NCI-H1105 (cell line): ENCODE results near the gene DRAXIN.

Source experiments
- DNase-seq: peaks from one replicate; lab custom pipeline; 2025; lab: John Stamatoyannopoulos, UW

DRAXIN gene

DNA sequence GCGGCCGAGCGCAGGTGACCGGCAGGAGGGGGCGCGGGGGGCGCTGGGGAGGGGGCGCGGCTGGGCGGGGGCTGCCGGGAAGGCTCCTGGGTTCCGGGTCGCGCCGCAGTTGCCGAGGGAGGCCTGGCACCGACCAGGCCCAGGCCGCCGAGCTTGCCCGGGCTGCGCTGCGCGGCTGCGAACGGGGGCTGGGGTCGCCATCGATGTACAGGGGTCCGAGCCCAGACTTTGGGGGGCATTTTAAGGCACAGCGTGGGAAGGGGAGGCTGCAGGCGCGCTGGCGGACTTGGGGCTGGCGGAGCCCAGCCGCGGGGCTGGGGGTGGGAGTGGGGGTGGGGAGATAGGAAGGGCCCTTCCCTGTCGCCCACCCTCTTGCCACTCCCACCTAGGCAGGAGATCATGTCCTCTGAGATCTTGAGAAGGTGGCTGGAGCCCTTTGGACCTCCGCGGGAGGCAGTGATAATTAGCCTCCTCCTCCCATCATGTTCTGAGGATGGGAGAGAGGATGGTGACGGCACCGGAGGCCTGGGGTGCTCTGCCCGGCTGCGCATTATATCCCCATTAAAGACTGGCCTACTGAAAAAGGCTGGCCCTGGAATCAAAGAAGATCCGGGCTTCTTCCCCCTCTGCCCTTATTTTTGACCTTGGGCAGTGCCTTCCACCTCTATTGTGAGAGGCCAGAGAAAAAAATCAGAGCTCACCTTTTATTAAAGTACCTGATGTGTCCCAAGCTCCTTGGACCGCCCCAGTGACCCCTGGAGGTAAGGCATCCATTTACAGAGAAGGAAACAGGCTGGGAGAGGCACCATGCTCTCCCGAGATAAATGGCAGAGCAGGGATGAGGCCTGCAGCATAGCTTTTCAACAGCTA is 36.3 kb upstream of the DRAXIN start:
- DNase-seq, result no peak

- no peak for DNase-seq
Observed at GRCh38 chr1:11657654-11658053, 33.9 kb upstream of the DRAXIN start.

- no peak for DNase-seq
Observed at GRCh38 chr1:11658542-11658941, 33.0 kb upstream of the DRAXIN start.

DNA sequence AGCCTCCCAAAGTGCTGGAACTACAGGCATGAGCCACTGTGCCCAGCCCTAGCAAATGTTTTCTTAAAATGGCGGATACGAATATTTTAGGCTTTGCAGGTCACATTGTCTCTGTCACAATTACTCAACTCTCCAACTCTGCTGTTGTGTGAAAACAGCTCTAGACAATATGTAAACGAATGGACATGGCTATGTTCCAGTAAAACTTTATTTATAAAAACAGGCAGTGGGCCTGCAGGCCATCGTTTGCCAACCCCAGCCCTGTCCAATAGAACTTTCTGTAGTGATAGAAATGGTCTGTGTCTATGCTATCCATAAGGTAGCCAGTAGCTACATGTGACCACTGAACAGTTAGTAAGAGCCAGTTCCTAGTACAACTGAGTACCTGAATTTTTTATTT is 31.8 kb upstream of the DRAXIN start:
- no peak for DNase-seq

GRCh38 chr1:11661103-11661502 is 30.4 kb upstream of the DRAXIN start:
- no peak for DNase-seq

- DNase-seq, result no peak
Observed at GRCh38 chr1:11664336-11665065, 27.0 kb upstream of the DRAXIN start.

- DNase-seq, result no peak
Observed at GRCh38 chr1:11668516-11668915, 23.0 kb upstream of the DRAXIN start.

DNA sequence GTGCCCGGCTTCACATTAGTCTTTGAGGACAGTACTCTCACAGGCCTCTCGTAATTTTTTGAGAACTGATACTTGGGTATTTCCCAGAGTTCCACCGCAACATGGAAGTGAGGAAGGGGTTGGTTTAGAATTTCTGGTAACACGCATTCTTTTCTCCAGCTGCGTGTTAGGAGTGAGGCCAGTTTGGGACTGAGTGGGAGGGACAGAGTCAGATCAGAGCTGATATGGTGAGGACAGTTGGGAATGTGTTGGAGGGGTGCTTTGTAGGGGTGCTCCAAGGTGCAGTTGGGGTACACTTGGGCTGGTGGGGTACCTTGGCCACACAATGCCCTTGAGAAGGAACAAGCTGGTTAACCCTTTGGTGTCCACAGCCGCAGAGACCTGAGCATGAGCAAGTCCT is 20.8 kb upstream of the DRAXIN start:
- DNase-seq, result no peak

DNA sequence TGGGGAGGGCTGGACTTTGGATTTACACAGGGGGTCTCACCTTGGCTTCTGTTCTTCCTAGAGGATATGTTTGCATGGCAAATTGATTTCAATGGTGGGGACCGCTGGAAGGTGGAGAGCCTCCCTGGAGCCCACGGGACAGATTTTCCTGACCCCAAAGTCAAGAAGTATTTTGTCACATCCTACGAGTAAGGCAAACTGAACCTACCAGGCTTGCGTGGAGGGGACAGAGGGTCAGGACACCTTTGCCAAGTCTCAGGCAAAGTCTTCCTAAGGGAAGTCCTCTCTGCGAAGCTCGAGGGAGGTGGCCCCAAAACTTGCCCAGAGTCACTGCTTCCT is 20.3 kb upstream of the DRAXIN start:
- DNase-seq, result no peak

- no peak for DNase-seq
Observed at GRCh38 chr1:11671544-11672286, 19.8 kb upstream of the DRAXIN start.

GRCh38 chr1:11673089-11673769 is 18.3 kb upstream of the DRAXIN start:
- no peak for DNase-seq

GRCh38 chr1:11674488-11674887 is 17.0 kb upstream of the DRAXIN start:
- no peak for DNase-seq

GRCh38 chr1:11675325-11675724 is 16.2 kb upstream of the DRAXIN start:
- no peak for DNase-seq

- no peak for DNase-seq
Observed at GRCh38 chr1:11676386-11677103, 15.0 kb upstream of the DRAXIN start.

- DNase-seq, result no peak
Observed at GRCh38 chr1:11678442-11678841, 13.1 kb upstream of the DRAXIN start.

DNA sequence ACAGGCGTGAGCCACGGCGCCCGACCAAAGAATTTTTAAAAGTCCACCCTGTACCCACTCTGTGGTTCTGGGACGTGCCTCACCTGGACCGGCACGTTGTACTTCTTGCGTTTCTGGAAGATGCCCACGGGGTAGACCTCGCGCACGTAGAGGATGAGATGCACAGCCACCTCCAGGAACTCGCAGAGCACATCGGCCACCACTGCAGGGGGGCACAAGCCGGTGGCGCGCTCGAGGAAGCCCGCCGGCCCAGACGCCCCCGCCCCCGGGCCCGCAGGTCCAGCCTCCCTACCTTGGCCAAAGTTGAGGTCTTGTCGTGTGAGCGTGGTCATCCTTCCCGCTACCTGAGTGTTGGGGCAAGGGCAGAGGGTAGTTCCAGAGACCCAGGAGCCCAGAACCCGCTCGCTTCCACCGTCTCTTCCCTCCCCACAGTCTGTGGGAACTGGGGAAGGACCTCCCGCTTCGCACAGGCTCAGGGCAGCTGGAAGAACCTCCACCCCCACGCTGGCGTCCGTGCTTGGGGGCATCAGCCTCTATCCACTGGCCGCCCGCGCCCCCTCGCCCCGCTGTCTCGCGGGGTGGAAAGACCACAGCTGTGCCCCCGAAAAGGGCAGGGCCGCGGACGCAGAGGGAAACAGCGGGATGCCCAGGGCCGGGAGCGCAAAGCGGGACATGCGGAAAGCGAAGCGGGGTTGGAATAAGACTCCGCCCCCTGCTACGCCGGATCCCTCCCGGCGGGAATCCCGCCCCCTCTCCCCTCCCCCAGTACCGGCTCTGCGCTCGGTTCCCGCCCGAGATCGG is 11.0 kb upstream of the DRAXIN start:
- DNase-seq, result no peak

DNA sequence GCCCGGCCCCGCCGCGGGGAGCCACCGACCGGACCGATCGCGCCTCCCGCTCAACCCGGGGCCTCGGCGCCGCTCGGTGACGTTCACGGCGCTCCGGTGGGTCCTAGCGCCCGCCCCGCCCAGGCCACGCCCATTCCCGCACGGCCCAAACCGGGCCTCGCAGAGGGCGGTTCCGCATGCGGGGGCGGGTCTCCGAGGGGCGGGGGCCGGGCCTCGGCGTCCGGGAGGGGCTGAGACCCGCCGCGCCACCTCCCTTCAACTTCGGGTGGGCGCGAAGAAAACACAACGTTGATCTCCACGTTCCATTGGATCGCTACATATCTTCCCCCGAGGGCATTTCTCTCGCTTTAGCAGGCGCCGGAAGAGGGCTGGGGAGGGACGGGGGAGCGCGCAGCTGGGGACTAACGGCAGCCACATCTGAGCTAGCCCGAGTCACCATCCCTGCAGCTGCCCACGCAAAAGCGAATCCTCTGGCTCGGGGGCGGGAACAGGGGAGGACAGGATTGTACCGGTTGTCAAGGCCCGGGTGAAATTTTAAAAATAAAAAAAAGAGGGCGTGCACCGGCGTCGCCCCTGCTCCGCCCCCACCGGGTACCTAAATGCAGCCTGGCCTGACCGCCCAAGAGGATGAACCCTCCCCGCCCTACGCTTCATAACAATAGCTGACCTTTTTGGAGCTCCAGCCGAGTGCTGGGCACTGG is 10.3 kb upstream of the DRAXIN start, which contains the start of gene MAD2L2:
TSS of gene MAD2L2 (minus strand) at position 78 of the 701 bp plus-strand sequence. CDS start 547 bp downstream, outside the sequence.
- peak; percentile 91 for DNase-seq

DNA sequence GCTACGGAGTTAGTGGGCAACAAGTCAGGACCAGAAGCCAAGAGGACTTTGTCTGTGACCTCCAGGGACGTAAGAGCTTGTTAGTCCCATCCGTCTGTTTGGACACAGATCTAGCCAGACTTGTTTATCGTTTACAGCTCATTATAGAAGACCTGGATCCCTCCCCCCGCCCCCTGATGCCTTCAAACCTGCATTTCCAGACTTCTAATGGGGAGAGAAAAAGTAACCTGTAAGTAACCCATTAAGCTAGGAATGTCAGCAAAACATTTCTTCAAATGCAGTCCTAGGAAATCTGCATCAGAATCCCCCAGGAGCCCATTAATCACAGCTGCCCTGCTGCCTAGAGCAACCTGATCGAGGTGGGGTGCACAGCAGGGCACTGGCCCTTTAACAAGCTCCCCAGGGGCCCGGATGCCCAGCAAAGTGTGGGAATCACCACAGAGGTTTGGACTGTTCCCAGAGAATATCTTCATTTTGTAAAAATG is 9.2 kb upstream of the DRAXIN start:
- no peak for DNase-seq

GRCh38 chr1:11682799-11683198 is 8.7 kb upstream of the DRAXIN start:
- no peak for DNase-seq

DNA sequence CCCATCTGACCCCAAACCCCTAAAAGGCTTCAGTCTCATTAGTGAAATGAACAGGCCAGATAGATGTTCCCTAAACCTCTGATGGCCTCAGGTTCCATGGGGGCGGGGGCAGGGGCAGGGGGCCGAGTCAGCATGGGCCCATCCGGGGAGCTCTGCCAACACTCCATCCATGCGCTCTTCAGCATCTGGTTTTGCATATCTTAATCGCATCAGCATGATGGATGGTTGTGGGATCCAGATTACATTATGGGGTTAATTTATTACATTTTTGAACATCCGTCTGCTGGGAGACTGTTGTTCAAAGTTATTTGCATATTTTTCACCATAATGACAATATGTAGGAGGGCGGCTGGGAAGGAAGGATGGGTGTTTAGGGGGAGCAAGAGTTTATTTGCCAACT is 7.4 kb upstream of the DRAXIN start:
- no peak for DNase-seq
